GM12878 (cell line): ENCODE measurements around the gene ZC3H10.

Experiments
- CHD1 ChIP-seq: IDR thresholded peaks from 2 replicates; pipeline ENCODE4 v1.6.1; 2012; ENCODE audit warnings: low read depth, low read length, improper control_type of control experiment
- POLR2AphosphoS5 ChIP-seq: IDR thresholded peaks from 2 replicates; pipeline ENCODE4 v1.6.1; 2011; ENCODE audit warnings: mild to moderate bottlenecking, low read length, inconsistent platforms
- RAD51 ChIP-seq: fragments of 450-650 bp; IDR thresholded peaks from 2 replicates; pipeline ENCODE4 v1.6.1; 2016; ENCODE audit warnings: moderate library complexity, mild to moderate bottlenecking, inconsistent platforms
- ZNF384 ChIP-seq: IDR thresholded peaks from 2 replicates; pipeline ENCODE4 v1.6.1; 2012; ENCODE audit warnings: low read depth, mild to moderate bottlenecking, low read length, improper control_type of control experiment, borderline replicate concordance
- TF ChIP-seq, protein P1 (sequence below): IDR thresholded peaks from 2 replicates; pipeline ENCODE4 v1.6.1; 2012; ENCODE audit warnings: mild to moderate bottlenecking, low read depth, low read length
- TF ChIP-seq, protein P2 (sequence below): fragments of 450-650 bp; IDR thresholded peaks from 2 replicates; pipeline ENCODE4 v1.6.1; 2017; ENCODE audit warnings: antibody characterized with exemption, mild to moderate bottlenecking, moderate library complexity

DNA sequence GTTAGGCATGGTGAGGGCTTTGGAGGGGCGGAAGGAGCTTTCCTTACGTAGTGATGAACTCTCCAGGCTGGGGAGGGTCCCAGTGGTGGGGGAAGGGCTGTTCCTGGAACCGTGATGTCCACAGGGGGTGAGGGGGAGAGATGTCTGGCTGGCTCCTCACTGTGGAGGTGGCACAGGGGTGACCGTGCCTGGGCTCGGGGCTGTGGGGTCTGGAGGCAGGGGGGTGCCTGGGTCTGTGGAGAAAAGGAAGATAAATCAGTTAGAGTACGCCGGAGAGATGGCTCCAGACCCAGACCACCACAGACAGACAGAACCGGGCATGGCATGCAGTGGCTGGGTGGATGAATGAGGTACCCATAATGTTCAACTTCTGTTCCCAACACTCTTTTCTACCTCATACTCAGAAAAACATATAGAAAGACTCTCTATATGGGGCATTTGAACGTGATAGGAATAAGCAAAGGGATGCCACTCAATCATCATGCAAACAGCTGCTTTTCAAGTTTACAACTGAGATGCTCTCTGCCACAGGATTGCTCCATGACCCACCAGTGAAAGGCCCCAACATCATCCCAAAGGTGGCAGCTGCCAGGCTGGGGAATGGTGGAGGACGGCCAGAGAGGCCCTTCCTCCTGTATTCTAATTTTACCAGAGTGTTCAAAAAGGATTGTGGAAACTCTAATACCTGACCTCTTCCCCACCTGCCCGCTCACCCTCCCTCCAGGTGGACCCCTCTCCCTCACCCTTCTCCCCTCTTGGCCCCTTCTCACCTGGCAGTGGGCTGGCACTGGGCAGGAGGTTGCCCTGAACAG is 45.7 kb downstream of the ZC3H10 start:
- TF ChIP-seq POLR2AphosphoS5, result peak; percentile 69
- TF ChIP-seq, protein P1, sequence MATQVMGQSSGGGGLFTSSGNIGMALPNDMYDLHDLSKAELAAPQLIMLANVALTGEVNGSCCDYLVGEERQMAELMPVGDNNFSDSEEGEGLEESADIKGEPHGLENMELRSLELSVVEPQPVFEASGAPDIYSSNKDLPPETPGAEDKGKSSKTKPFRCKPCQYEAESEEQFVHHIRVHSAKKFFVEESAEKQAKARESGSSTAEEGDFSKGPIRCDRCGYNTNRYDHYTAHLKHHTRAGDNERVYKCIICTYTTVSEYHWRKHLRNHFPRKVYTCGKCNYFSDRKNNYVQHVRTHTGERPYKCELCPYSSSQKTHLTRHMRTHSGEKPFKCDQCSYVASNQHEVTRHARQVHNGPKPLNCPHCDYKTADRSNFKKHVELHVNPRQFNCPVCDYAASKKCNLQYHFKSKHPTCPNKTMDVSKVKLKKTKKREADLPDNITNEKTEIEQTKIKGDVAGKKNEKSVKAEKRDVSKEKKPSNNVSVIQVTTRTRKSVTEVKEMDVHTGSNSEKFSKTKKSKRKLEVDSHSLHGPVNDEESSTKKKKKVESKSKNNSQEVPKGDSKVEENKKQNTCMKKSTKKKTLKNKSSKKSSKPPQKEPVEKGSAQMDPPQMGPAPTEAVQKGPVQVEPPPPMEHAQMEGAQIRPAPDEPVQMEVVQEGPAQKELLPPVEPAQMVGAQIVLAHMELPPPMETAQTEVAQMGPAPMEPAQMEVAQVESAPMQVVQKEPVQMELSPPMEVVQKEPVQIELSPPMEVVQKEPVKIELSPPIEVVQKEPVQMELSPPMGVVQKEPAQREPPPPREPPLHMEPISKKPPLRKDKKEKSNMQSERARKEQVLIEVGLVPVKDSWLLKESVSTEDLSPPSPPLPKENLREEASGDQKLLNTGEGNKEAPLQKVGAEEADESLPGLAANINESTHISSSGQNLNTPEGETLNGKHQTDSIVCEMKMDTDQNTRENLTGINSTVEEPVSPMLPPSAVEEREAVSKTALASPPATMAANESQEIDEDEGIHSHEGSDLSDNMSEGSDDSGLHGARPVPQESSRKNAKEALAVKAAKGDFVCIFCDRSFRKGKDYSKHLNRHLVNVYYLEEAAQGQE, result no peak
- TF ChIP-seq, protein P2, sequence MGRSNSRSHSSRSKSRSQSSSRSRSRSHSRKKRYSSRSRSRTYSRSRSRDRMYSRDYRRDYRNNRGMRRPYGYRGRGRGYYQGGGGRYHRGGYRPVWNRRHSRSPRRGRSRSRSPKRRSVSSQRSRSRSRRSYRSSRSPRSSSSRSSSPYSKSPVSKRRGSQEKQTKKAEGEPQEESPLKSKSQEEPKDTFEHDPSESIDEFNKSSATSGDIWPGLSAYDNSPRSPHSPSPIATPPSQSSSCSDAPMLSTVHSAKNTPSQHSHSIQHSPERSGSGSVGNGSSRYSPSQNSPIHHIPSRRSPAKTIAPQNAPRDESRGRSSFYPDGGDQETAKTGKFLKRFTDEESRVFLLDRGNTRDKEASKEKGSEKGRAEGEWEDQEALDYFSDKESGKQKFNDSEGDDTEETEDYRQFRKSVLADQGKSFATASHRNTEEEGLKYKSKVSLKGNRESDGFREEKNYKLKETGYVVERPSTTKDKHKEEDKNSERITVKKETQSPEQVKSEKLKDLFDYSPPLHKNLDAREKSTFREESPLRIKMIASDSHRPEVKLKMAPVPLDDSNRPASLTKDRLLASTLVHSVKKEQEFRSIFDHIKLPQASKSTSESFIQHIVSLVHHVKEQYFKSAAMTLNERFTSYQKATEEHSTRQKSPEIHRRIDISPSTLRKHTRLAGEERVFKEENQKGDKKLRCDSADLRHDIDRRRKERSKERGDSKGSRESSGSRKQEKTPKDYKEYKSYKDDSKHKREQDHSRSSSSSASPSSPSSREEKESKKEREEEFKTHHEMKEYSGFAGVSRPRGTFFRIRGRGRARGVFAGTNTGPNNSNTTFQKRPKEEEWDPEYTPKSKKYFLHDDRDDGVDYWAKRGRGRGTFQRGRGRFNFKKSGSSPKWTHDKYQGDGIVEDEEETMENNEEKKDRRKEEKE, result no peak
- no peak for TF ChIP-seq RAD51
- TF ChIP-seq CHD1, result no peak
- TF ChIP-seq ZNF384, result no peak
